Loucy (cell line): ENCODE data around the gene ACSS2.

Source experiments
- EZH2phosphoT487 ChIP-seq: fragments of 200-600 bp; IDR thresholded peaks from 2 replicates; pipeline ENCODE4 v1.6.1; 2018; ENCODE audit warnings: antibody characterized with exemption, mild to moderate bottlenecking, moderate library complexity, borderline replicate concordance
- TF ChIP-seq, protein P1 (sequence below): fragments of 200-600 bp; sonication (generic); conservative IDR thresholded peaks from 2 replicates; pipeline ENCODE4 v1.5.1; 2014; ENCODE audit warnings: mild to moderate bottlenecking, antibody characterized with exemption, low read length

DNA sequence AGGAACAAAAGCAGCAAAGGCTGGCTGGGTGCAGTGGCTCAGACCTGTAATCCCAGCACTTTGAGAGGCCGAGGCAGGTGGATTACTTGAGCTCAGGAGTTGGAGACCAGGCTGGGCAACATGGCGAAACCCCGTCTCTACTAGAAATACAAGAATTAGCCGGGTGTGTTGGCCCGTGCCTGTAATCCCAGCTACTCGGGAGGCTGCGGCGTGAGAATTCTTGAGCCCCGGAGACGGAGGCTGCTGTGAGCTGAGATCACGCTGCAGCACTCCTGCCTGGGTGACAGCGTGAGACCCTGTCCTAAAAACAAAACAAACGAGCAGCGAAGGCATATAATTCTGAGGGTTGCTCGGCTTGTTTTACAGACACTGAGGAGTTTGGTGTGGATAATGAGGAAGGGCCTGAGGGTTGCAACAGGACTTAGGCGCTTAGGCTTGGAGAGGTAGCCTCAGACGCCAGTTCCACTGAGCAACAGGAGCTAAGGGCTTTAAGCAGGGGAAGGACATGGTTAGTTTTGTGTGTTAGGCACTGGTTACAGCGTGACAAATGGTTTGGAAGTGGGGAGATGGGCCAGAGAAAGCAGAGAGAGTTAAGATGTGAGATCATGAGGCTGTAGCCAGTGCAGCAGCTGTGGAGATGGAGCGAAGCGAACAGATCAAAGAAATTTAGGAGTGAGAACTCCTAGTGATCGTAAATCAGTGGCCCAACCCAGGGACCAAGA, 80.5 kb downstream of the ACSS2 start:
- TF ChIP-seq, protein P1, sequence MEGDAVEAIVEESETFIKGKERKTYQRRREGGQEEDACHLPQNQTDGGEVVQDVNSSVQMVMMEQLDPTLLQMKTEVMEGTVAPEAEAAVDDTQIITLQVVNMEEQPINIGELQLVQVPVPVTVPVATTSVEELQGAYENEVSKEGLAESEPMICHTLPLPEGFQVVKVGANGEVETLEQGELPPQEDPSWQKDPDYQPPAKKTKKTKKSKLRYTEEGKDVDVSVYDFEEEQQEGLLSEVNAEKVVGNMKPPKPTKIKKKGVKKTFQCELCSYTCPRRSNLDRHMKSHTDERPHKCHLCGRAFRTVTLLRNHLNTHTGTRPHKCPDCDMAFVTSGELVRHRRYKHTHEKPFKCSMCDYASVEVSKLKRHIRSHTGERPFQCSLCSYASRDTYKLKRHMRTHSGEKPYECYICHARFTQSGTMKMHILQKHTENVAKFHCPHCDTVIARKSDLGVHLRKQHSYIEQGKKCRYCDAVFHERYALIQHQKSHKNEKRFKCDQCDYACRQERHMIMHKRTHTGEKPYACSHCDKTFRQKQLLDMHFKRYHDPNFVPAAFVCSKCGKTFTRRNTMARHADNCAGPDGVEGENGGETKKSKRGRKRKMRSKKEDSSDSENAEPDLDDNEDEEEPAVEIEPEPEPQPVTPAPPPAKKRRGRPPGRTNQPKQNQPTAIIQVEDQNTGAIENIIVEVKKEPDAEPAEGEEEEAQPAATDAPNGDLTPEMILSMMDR, result no peak
- no peak for TF ChIP-seq EZH2phosphoT487
